Adrenal gland (tissue), 5 donors: ENCODE results near the gene SLC47A2.

Experiments used
- POLR2A ChIP-seq, 2 donors: fragments of 450-650 bp; IDR thresholded peaks; one replicate each; pipeline ENCODE4 v1.6.1; 2017; ENCODE audit warnings: antibody characterized with exemption in 2 of 2, mild to moderate bottlenecking in 2 of 2, moderate library complexity in 1 of 2
- TF ChIP-seq, protein P1 (sequence below), 6 experiments: fragments of 450-650 bp in 4 of 6; fragments of 200-600 bp in 2 of 6; sonication (generic) in 1 of 6; IDR thresholded peaks; 1 replicate in 5 of 6; 2 replicates in 1 of 6; pipeline versions ENCODE4 v1.5.1 to v1.8.0; 2016 to 2021; ENCODE audit warnings: antibody characterized with exemption in 6 of 6, mild to moderate bottlenecking in 2 of 6, moderate library complexity in 1 of 6
- donor health status: DM: no; HTN: no; CAD: no.

DNA sequence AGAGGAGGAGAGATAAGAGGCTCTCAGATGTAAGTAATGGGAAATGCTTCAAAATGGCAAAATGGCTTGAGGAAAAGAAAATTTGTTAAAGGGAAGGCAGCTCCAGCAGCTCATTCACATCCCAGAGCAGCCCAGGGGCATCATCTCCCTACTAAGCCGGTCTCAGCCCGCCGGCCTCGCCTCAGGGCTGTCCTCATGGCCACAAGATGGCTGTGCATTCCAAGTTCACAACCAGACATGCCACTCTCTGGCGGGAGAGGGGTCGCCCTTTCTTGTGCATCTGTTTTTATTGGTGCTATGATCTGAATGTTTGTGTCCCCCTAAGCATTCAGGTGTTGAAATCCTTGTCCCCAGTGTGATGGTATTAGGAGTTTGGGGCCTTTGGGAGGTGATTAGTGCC, 13.5 kb upstream of the SLC47A2 start:
- no peak for TF ChIP-seq POLR2A (IDR thresholded peaks at IDR 0.05)
- TF ChIP-seq, protein P1, sequence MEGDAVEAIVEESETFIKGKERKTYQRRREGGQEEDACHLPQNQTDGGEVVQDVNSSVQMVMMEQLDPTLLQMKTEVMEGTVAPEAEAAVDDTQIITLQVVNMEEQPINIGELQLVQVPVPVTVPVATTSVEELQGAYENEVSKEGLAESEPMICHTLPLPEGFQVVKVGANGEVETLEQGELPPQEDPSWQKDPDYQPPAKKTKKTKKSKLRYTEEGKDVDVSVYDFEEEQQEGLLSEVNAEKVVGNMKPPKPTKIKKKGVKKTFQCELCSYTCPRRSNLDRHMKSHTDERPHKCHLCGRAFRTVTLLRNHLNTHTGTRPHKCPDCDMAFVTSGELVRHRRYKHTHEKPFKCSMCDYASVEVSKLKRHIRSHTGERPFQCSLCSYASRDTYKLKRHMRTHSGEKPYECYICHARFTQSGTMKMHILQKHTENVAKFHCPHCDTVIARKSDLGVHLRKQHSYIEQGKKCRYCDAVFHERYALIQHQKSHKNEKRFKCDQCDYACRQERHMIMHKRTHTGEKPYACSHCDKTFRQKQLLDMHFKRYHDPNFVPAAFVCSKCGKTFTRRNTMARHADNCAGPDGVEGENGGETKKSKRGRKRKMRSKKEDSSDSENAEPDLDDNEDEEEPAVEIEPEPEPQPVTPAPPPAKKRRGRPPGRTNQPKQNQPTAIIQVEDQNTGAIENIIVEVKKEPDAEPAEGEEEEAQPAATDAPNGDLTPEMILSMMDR (IDR thresholded peaks at IDR 0.05), result no peak
